ENCODE results near the gene PPP4R3A. TPM values are rescaled to one million over a fixed set of nuclear protein-coding genes. Genes with fewer than 3 reads are reported as not detected.
"Not testable (repeated sequence)": the region's sequence is repeated elsewhere in the genome, so short reads cannot be mapped to it uniquely, and the experiment has no call there.

PPP4R3A gene
- total RNA-seq, 2 donors from 2014 or later = 60.2 to 62.9 TPM

GRCh38 chr14:91415794-91416743 is 94.0 kb downstream of the PPP4R3A start:
- intact Hi-C loops (cut with DNase I) = loop anchor here in 1 of 2 donors (5.0 kb wide), 1 partner anchor 94 kb away; no protein-coding TSS in a partner anchor
- DNase-seq (ENCODE audit: low spot score) = no peak

GRCh38 chr14:91414475-91414833 is 95.7 kb downstream of the PPP4R3A start:
- intact Hi-C loops (cut with DNase I) = no loop called here
- DNase-seq (ENCODE audit: low spot score) = no peak

- no peak for DNase-seq (ENCODE audit: low spot score)
- intact Hi-C loops (cut with DNase I) = no loop called here
Observed at GRCh38 chr14:91413547-91414474, 96.3 kb downstream of the PPP4R3A start.

- intact Hi-C loops (cut with DNase I) = no loop called here
- DNase-seq (ENCODE audit: low spot score) = no peak
Observed at GRCh38 chr14:91412939-91413338, 97.2 kb downstream of the PPP4R3A start.

- no peak for DNase-seq (ENCODE audit: low spot score)
- intact Hi-C loops (cut with DNase I) = no loop called here
Observed at GRCh38 chr14:91410771-91411536, 99.2 kb downstream of the PPP4R3A start.

DNA sequence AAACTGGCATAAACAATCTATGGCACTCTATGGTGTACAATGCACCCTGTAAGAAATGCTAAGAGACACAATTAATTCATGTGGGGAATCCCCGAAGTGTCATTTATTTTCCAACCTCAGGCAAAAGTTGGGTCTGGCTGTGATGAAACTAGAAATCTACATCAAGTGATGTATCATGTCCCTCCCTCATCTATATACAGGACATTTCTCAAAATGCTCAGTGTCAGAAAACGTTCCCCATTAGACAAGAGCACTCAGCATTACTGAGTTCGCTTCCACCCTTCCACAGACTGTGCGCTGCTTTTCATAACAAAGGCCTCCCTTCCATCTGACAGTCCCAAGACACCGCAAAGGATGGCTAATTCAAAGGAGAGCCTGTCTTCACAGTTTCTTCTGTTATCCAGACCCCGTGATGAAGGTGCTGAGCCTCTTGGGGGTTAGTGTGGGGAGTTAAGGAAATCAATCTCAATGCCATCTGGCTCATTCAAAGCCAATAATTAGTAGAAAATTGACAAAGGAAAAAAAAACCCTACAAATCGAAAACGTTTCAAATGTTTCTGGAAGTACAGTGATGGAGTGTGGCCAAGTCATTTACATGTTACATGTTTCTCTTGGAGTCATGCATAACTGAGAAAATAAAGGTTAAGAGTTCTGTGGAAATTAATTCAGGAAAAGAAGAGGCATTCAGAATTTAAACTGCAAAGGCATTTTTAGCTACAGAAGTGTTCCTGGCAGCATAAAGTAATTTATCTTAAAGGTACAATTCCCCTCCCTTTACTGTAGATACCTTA is 100.0 kb downstream of the PPP4R3A start:
- no peak for DNase-seq (ENCODE audit: low spot score)
- intact Hi-C loops (cut with DNase I) = no loop called here

DNA sequence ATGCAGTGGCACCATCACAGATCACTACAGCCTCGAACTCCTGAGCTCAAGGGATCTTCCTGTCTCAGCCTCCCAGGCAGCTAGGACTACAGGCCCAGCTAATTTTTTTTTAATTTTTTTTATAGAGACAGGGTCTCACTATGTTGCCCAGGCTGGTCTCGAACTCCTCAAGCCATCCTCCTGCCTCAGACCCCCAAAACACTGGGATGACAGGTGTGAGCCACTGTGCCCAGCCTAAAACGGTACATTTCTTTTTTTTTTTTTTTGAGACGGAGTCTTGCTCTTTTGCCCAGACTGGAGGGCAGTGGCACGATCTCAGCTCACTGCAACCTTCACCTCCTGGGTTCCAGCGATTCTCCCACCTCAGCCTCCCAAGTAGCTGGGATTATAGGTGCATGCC is 100.9 kb downstream of the PPP4R3A start:
- intact Hi-C loops (cut with DNase I); DNase-seq (ENCODE audit: low spot score): not testable (repeated sequence)

Other genes starting within 250 kb of the PPP4R3A start
- gene CCDC88C, start 92.5 kb downstream of the PPP4R3A start, total RNA-seq = 10 to 100 TPM in 1 of 2 donors, 1 to 10 TPM in 1; 7.2 to 14.9 TPM
- gene CATSPERB, start 221.8 kb upstream of the PPP4R3A start, total RNA-seq = 1 to 10 TPM; 1.2 to 2.4 TPM